Endothelial cell of umbilical vein (primary cell): ENCODE results near the gene BCAR3. TPM values are rescaled to one million over a fixed set of nuclear protein-coding genes. Genes with fewer than 3 reads are reported as not detected.

Source experiments
- BruUV-seq: library from RNA; stranded (reverse); fragments of 400-500 nt; replicated peaks from 2 replicates; lab custom pipeline; 2021; lab: Mats Ljungman, UMichigan
- CTCF ChIA-PET: fragments of 300-600, 350-600 bp; sonication (Branson Sonifier 250); formaldehyde crosslinking; loops from one replicate; lab custom pipeline; 2021; ENCODE audit warnings: antibody characterized with exemption, inconsistent platforms; lab: Charles Lee
- POLR2A ChIA-PET: fragments of 300-600, 350-600 bp; sonication (Branson Sonifier 250); formaldehyde crosslinking; loops from one replicate; lab custom pipeline; 2021; ENCODE audit warnings: antibody characterized with exemption, inconsistent platforms; lab: Charles Lee
- DNase-seq: peaks from one replicate; pipeline ENCODE4 v3.0.0-alpha.2; 2011; ENCODE audit warnings: low read depth, low spot score
- FAIRE-seq: peaks from 2 replicates; lab custom pipeline; 2011; peaks lifted over from hg19 to GRCh38; lab: Jason Lieb, UNC
- H2AFZ ChIP-seq: 2 replicates; pipeline ENCODE4 v1.6.0; 2012; ENCODE audit warnings: low read depth, low read length, control low read depth, inconsistent platforms
- H3K27ac ChIP-seq: 2 replicates; pipeline ENCODE4 v1.5.1; 2011; ENCODE audit warnings: low read depth, mild to moderate bottlenecking, control low read depth, low read length, moderate library complexity; ENCODE audit not compliant: insufficient read depth
- H3K27me3 ChIP-seq, 2 experiments: 2 replicates each; pipeline versions ENCODE4 v1.6.0 to v1.6.1; 2011; ENCODE audit warnings: low read length in 2 of 2, mixed read lengths in 1 of 2; ENCODE audit not compliant: control insufficient read depth in 2 of 2, insufficient read depth in 2 of 2
- H3K36me3 ChIP-seq, 2 experiments: 2 replicates in 1 of 2; 3 replicates in 1 of 2; pipeline ENCODE4 v1.5.1; 2011; ENCODE audit warnings: low read length in 2 of 2, mild to moderate bottlenecking in 1 of 2, moderate library complexity in 1 of 2; ENCODE audit not compliant: control insufficient read depth in 2 of 2, insufficient read depth in 2 of 2; ENCODE audit errors: extremely low read depth in 1 of 2
- H3K4me1 ChIP-seq: 3 replicates; pipeline ENCODE4 v1.5.1; 2011; ENCODE audit warnings: mild to moderate bottlenecking, low read length; ENCODE audit not compliant: control insufficient read depth, insufficient read depth; ENCODE audit errors: extremely low read depth
- H3K4me2 ChIP-seq: 2 replicates; pipeline ENCODE4 v1.6.1; 2011; ENCODE audit warnings: low read length, control low read depth, mixed read lengths; ENCODE audit not compliant: insufficient read depth
- H3K4me3 ChIP-seq, 3 experiments: fragments of 200-600 bp in 1 of 3; sonication (generic), shearing (Covaris generic) in 1 of 3; replicated peaks in 1 of 3; 2 replicates each; pipeline ENCODE4 v1.5.1; 2011 to 2016; ENCODE audit warnings: control low read depth in 3 of 3, low read length in 3 of 3, mild to moderate bottlenecking in 2 of 3, inconsistent platforms in 1 of 3, low read depth in 1 of 3, moderate library complexity in 1 of 3; ENCODE audit not compliant: insufficient read depth in 1 of 3
- H3K79me2 ChIP-seq: 2 replicates; pipeline ENCODE4 v1.6.0; 2012; ENCODE audit warnings: low read length, inconsistent platforms; ENCODE audit not compliant: control insufficient read depth, insufficient read depth
- H3K9ac ChIP-seq: replicated peaks from 2 replicates; pipeline ENCODE3; 2011; ENCODE audit warnings: low read length, control low read depth; ENCODE audit not compliant: insufficient read depth; ENCODE audit errors: extremely low read depth
- H3K9me1 ChIP-seq: replicated peaks from 3 replicates; pipeline ENCODE4 v1.6.0; 2011; ENCODE audit warnings: mild to moderate bottlenecking, low read length; ENCODE audit not compliant: control insufficient read depth, insufficient read depth; ENCODE audit errors: extremely low read depth
- H3K9me3 ChIP-seq: replicated peaks from 2 replicates; pipeline ENCODE4 v1.5.1; 2012; ENCODE audit warnings: low read length, inconsistent platforms; ENCODE audit not compliant: control insufficient read depth, insufficient read depth
- H4K20me1 ChIP-seq: replicated peaks from 2 replicates; pipeline ENCODE3; 2011; ENCODE audit warnings: mild to moderate bottlenecking, low read length; ENCODE audit not compliant: control insufficient read depth, insufficient read depth; ENCODE audit errors: extremely low read depth
- EZH2 ChIP-seq: IDR thresholded peaks from 2 replicates; pipeline ENCODE4 v1.6.1; 2012; ENCODE audit warnings: borderline replicate concordance, low read depth, mild to moderate bottlenecking, moderate library complexity, low read length, inconsistent platforms; ENCODE audit not compliant: severe bottlenecking
- FOS ChIP-seq: IDR thresholded peaks from 2 replicates; pipeline ENCODE4 v1.6.1; 2011; ENCODE audit warnings: mild to moderate bottlenecking, low read length, moderate library complexity, borderline replicate concordance; ENCODE audit not compliant: insufficient read depth
- GATA2 ChIP-seq: IDR thresholded peaks from 2 replicates; pipeline ENCODE4 v1.7.0; 2011; ENCODE audit warnings: low read depth, mild to moderate bottlenecking, moderate library complexity, mixed read lengths, low read length; ENCODE audit not compliant: insufficient read length, insufficient read depth
- JUN ChIP-seq: IDR thresholded peaks from 2 replicates; pipeline ENCODE4 v1.6.1; 2011; ENCODE audit warnings: borderline replicate concordance, low read depth; ENCODE audit not compliant: insufficient read length, insufficient read depth
- MYC ChIP-seq: IDR thresholded peaks from one replicate; pipeline ENCODE4 v1.6.1; 2011; ENCODE audit warnings: mild to moderate bottlenecking, low read depth, low read length
- POLR2A ChIP-seq: IDR thresholded peaks from 2 replicates; pipeline ENCODE4 v1.6.1; 2012; ENCODE audit warnings: low read depth, mild to moderate bottlenecking, control low read depth, low read length
- POLR2AphosphoS5 ChIP-seq: IDR thresholded peaks from 2 replicates; pipeline ENCODE4 v1.6.1; 2012; ENCODE audit warnings: low read depth, mild to moderate bottlenecking, control low read depth, low read length, moderate library complexity; ENCODE audit not compliant: insufficient read depth
- dilution Hi-C: fragments of 300-500 bp; cut with MboI; formaldehyde crosslinking; loops from one replicate; pipeline ENCODE4 v1.15.0; 2019; ENCODE audit warnings: low sequenced_read_pairs; ENCODE audit not compliant: extremely low pct_ligation_motif_present
- intact Hi-C: fragments of 100-400 bp; cut with micrococcal nuclease; formaldehyde crosslinking; loops from one replicate; pipeline ENCODE4 v1.10.0; 2022
- polyA plus RNA-seq, 4 experiments: library from polyadenylated mRNA; depleted of rRNA in 3 of 4; stranded (reverse) in 3 of 4; unstranded in 1 of 4; fragments of >200 nt; gene quantifications; 2 replicates each; pipeline versions ENCODE4 v1.2.1 to v1.2.3, GENCODE V29; 2011 to 2012; ENCODE audit warnings: missing spikeins in 1 of 4
- total RNA-seq: library from RNA; stranded (reverse); gene quantifications from 2 replicates; pipeline ENCODE4 v1.2.3, GENCODE V29; 2021
- TF ChIP-seq, protein P1 (sequence below), 2 donors: IDR thresholded peaks; 1 replicate in 1 of 2; 2 replicates in 1 of 2; pipeline ENCODE4 v1.5.1; 2011; ENCODE audit warnings: low read length in 2 of 2, mild to moderate bottlenecking in 2 of 2, moderate library complexity in 2 of 2, control low read depth in 1 of 2, inconsistent platforms in 1 of 2, low read depth in 1 of 2; ENCODE audit not compliant: insufficient read depth in 1 of 2; ENCODE audit errors: extremely low read depth in 1 of 2
- TF ChIP-seq, protein P2 (sequence below): IDR thresholded peaks from 2 replicates; pipeline ENCODE4 v1.6.1; 2011; ENCODE audit not compliant: insufficient read depth, insufficient read length

Gene BCAR3
- total and polyA plus RNA-seq, 2 donors (not counting 3 experiments of a cell fraction or from before 2014, with no cell fraction given): 17.5 to 32.9 TPM

DNA sequence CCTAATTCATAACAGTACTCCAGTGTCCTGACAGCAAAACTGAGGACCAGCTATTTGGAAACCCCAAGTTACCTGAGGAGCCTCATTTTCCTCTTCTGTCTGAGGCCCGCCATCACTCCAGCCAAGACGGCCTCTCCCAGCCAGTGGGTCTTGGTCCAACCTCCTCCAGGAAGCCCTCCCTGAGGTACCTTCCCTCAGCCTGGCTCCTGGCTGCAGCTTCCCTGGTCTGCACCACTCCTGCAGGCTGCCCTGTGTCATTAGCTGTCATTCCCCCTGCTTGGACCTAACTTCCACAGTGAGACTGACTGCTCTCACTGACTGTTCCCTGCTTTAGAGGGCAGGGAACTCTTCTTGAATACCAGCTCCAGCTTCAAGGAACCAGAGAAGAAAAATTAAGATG, 33.0 kb downstream of the BCAR3 start:
- no peak overlapping the region for H3K4me2 ChIP-seq
- no peaks in the 10 kb centered on the region for H3K27me3 ChIP-seq
- H3K4me1 ChIP-seq: no peaks in the 10 kb centered on the region
- no peak for TF ChIP-seq JUN
- TF ChIP-seq MYC: no peak
- TF ChIP-seq, protein P1, sequence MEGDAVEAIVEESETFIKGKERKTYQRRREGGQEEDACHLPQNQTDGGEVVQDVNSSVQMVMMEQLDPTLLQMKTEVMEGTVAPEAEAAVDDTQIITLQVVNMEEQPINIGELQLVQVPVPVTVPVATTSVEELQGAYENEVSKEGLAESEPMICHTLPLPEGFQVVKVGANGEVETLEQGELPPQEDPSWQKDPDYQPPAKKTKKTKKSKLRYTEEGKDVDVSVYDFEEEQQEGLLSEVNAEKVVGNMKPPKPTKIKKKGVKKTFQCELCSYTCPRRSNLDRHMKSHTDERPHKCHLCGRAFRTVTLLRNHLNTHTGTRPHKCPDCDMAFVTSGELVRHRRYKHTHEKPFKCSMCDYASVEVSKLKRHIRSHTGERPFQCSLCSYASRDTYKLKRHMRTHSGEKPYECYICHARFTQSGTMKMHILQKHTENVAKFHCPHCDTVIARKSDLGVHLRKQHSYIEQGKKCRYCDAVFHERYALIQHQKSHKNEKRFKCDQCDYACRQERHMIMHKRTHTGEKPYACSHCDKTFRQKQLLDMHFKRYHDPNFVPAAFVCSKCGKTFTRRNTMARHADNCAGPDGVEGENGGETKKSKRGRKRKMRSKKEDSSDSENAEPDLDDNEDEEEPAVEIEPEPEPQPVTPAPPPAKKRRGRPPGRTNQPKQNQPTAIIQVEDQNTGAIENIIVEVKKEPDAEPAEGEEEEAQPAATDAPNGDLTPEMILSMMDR (IDR thresholded peaks at IDR 0.05; ENCODE audit: extremely low read depth in 1 of 2, insufficient read depth in 1 of 2, low read depth in 1 of 2, low read length in 2 of 2): no peak
- TF ChIP-seq, protein P2, sequence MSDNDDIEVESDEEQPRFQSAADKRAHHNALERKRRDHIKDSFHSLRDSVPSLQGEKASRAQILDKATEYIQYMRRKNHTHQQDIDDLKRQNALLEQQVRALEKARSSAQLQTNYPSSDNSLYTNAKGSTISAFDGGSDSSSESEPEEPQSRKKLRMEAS: no peak
- TF ChIP-seq POLR2A: no peak
- TF ChIP-seq POLR2AphosphoS5: no peak
- TF ChIP-seq FOS: no peak
- TF ChIP-seq EZH2: no peak
- TF ChIP-seq GATA2: no peak
- H2AFZ ChIP-seq: no peak overlapping the region
- H3K79me2 ChIP-seq: peaks cover 84% of the 10 kb centered on the region
- peaks cover 0 to 12% of the 10 kb centered on the region in 2 experiments for H3K36me3 ChIP-seq
- ChIA-PET CTCF (interaction anchor here (1.0 to 3.3 kb wide), 6 partner anchors 10 to 196 kb away, joined by 3 to 10 read pairs (median 4); partner anchors contain the start of gene BCAR3), POLR2A (no interaction called here)
- DNase-seq: no peak
- H3K9ac ChIP-seq: no peak overlapping the region
- no peaks in the 10 kb centered on the region for H3K9me3 ChIP-seq
- dilution Hi-C loops: no loop called here
- no TSS peak for BruUV-seq
- intact Hi-C loops: loop anchor here (1.0 kb wide), 1 partner anchor 12 kb away; no protein-coding TSS in a partner anchor
- H3K27ac ChIP-seq: no peak overlapping the region
- no peak overlapping the region for H3K4me3 ChIP-seq
- no peaks in the 10 kb centered on the region for H3K9me1 ChIP-seq
- H4K20me1 ChIP-seq: no peaks in the 10 kb centered on the region
- no peak for FAIRE-seq
